Astrocyte (in vitro differentiated cells and primary cell): ENCODE data around the gene RND3.

Experiments
- EZH2 ChIP-seq: IDR thresholded peaks from 2 replicates; pipeline ENCODE4 v1.6.1; 2012; ENCODE audit warnings: mild to moderate bottlenecking, low read length, inconsistent platforms; ENCODE audit not compliant: insufficient read depth
- TF ChIP-seq, protein P1 (sequence below): IDR thresholded peaks from 2 replicates; pipeline ENCODE4 v1.5.1; 2011; ENCODE audit warnings: low read depth, mild to moderate bottlenecking, inconsistent platforms, low read length, moderate library complexity; ENCODE audit not compliant: insufficient read depth

DNA sequence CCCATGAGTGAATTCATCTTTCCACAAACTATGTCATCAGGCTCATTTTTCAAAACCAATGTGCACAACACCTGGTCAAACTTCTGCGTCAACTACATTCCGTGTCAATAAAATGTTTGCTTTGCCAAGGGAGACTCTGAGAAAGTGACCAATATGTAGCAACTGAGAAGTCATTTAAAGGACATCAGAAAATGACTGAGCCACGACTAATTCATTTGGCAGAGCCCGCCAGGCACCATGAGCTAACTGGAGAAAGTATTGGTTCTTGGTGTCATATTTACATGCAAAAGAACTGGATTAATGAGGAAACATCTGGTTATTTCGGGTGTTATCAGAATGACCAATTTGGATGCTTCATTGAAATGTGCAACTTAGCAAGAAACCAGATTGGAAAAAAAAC lies 7.2 kb downstream of the RND3 start:
- TF ChIP-seq, protein P1, sequence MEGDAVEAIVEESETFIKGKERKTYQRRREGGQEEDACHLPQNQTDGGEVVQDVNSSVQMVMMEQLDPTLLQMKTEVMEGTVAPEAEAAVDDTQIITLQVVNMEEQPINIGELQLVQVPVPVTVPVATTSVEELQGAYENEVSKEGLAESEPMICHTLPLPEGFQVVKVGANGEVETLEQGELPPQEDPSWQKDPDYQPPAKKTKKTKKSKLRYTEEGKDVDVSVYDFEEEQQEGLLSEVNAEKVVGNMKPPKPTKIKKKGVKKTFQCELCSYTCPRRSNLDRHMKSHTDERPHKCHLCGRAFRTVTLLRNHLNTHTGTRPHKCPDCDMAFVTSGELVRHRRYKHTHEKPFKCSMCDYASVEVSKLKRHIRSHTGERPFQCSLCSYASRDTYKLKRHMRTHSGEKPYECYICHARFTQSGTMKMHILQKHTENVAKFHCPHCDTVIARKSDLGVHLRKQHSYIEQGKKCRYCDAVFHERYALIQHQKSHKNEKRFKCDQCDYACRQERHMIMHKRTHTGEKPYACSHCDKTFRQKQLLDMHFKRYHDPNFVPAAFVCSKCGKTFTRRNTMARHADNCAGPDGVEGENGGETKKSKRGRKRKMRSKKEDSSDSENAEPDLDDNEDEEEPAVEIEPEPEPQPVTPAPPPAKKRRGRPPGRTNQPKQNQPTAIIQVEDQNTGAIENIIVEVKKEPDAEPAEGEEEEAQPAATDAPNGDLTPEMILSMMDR: no peak
- TF ChIP-seq EZH2: no peak
